Measurements from ENCODE around the gene ANO7. TPM values are rescaled to one million over a fixed set of nuclear protein-coding genes. Genes with fewer than 3 reads are reported as not detected.

The ANO7 gene, protein sequence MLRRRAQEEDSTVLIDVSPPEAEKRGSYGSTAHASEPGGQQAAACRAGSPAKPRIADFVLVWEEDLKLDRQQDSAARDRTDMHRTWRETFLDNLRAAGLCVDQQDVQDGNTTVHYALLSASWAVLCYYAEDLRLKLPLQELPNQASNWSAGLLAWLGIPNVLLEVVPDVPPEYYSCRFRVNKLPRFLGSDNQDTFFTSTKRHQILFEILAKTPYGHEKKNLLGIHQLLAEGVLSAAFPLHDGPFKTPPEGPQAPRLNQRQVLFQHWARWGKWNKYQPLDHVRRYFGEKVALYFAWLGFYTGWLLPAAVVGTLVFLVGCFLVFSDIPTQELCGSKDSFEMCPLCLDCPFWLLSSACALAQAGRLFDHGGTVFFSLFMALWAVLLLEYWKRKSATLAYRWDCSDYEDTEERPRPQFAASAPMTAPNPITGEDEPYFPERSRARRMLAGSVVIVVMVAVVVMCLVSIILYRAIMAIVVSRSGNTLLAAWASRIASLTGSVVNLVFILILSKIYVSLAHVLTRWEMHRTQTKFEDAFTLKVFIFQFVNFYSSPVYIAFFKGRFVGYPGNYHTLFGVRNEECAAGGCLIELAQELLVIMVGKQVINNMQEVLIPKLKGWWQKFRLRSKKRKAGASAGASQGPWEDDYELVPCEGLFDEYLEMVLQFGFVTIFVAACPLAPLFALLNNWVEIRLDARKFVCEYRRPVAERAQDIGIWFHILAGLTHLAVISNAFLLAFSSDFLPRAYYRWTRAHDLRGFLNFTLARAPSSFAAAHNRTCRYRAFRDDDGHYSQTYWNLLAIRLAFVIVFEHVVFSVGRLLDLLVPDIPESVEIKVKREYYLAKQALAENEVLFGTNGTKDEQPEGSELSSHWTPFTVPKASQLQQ
- total RNA-seq, result 1 to 10 TPM; 1.2 to 1.8 TPM
- long read RNA-seq, partial matches to known transcripts, result 0 of 1 reads
- long read RNA-seq, other reads (novel, unspliced or antisense), result 1 of 1 reads

- intact Hi-C loops (cut with DNase I), result no loop called here
- no peak for DNase-seq
- no peak for ATAC-seq
Observed at GRCh38 chr2:241188361-241189092, at the start of gene ANO7. Gene ANO7, plus strand, starts transcription at chr2:241188677. Its CDS starts 1,387 bp downstream, at chr2:241190064.

- intact Hi-C loops (cut with DNase I), result no loop called here
- ATAC-seq (no peak), DNase-seq (no peak)
Observed at GRCh38 chr2:241139531-241140444, 48.7 kb upstream of the ANO7 start.

DNA sequence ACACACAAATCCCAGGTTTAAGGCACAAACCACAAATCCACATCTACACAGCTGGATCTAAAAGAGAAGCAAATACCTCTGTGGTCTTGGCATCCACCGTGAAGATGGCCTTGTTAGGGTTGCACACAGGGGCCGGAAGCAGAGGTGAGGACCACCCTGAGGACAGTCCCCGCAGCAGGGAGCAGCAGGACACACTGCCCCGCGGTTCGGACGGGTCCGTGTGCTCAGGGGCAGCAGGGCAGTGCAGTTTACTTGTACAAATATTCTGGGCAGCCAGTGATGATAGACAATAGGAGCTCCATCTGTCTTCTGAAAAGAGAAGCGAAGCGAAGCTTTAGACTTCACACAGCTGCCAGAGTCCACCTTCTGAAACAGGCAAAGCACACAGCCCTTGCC is 48.0 kb upstream of the ANO7 start:
- ATAC-seq, result no peak
- no peak for DNase-seq
- intact Hi-C loops (cut with DNase I), result no loop called here

DNA sequence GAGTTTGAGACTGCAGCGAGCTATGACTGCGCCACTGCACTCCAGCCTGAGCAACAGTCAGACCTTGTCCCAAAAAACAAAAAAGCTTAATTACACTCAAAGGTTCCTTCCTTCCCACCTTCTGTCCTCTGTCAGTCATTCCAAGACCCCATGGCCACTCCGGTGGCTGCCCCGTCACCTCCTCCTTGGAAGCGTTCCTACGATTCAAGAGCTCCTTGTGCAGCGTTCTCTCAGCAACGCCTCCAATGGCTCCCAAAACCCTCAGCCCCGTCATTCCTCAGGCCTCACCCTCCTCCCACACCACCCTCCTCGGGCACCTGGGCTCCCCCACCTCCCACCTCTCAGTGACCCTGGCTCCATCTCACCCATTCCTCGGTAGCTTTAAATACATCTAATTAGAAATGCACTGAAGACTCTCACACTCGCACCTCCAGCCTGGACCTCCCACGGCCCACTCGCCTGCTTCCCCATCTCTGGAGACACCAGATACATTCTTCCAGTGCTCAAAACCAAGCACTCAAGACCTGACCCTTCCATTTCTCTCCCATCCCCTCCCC is 47.2 kb upstream of the ANO7 start:
- DNase-seq (no peak), ATAC-seq (no peak)
- intact Hi-C loops (cut with DNase I), result no loop called here

GRCh38 chr2:241142063-241142462 is 46.4 kb upstream of the ANO7 start:
- ATAC-seq (no peak), DNase-seq (no peak)
- intact Hi-C loops (cut with DNase I), result no loop called here

- ATAC-seq (no peak), DNase-seq (no peak)
- intact Hi-C loops (cut with DNase I), result no loop called here
Observed at GRCh38 chr2:241142593-241142992, 45.9 kb upstream of the ANO7 start.

- DNase-seq (no peak), ATAC-seq (no peak)
- intact Hi-C loops (cut with DNase I), result no loop called here
Observed at GRCh38 chr2:241146286-241146685, 42.2 kb upstream of the ANO7 start.

DNA sequence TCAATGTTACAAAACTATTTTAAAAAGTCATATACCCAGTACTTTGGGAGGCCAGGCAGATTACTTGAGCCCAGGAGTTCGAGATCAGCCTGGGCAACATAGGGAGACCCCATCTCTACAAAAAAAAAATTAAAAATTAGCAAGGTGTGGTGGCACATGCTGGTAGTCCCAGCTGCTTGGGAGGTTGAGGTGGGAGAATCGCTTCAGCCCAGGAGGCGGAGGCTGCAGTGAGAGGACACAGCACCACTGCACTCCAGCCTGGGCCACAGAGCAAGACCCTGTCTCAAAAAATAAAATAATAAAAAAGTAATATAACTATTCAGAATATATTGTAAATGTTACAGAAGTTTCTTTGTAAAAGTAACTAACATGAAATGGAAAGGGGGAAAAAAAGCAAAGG is 41.1 kb upstream of the ANO7 start:
- intact Hi-C loops (cut with DNase I), result no loop called here
- ATAC-seq, result no peak
- no peak for DNase-seq

- intact Hi-C loops (cut with DNase I), result no loop called here
- DNase-seq (no peak), ATAC-seq (no peak)
Observed at GRCh38 chr2:241148239-241148638, 40.2 kb upstream of the ANO7 start.

DNA sequence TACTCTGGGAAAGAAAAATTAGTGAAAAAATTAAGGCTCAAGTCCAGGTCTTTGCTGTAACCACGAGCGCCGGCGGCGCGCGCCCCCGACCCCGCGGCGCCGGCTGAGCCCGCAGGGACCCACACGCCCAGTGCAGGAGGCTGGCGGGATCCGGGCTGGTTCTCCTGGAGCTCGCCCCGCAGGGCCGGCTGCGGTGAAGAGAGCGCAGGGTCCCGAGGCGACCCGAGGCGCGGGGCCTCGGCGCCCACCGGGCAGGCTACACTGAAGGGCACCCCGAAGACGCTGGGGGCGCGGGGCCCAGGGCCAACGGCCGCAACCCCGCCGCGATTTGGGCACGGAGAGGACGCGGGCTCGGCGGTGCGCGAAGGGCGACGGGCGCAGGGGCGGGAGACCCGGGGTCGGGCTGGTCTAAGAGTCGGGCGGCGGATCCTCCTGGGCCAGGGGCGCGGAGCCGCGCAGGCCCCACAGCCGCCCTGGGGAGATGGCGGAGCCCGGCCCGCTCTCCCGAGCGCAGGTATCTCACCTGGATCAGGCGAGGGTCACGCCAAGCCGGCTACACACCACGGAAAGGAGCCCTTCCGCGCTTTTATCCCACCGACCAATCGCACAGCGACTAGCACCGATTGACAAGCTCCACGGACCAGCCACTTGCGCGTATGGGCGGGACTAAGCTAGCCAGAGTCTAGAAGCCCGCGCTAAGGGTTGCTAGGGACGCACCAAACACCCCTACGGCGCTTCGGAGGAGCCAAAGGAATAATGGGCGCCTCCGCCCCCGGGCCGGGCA is 39.4 kb upstream of the ANO7 start, which contains the start of gene PASK:
TSS of gene PASK (minus strand) at position 582 of the 784 bp plus-strand sequence. CDS start 6,440 bp downstream, outside the sequence.
- peak; percentile 94 to 98 for ATAC-seq
- DNase-seq, result peak; percentile 96
- intact Hi-C loops (cut with DNase I), result no loop called here

- intact Hi-C loops (cut with DNase I), result no loop called here
- no peak for DNase-seq
- peak in 1 of 2 donors; percentile 15 for ATAC-seq
Observed at GRCh38 chr2:241149675-241149924, 38.9 kb upstream of the ANO7 start.

- DNase-seq (peak; percentile 96), ATAC-seq (peak; percentile 96 to 98)
- intact Hi-C loops (cut with DNase I), result loop anchor here in 1 of 2 donors (5.0 kb wide), 1 partner anchor 48 kb away; the partner anchor contains the start of gene MTERF4
Observed at GRCh38 chr2:241149925-241150659, 38.4 kb upstream of the ANO7 start, which contains the start of gene PPP1R7. Gene PPP1R7, plus strand, starts transcription at chr2:241150467. Its CDS starts 29 bp downstream, at chr2:241150496.

DNA sequence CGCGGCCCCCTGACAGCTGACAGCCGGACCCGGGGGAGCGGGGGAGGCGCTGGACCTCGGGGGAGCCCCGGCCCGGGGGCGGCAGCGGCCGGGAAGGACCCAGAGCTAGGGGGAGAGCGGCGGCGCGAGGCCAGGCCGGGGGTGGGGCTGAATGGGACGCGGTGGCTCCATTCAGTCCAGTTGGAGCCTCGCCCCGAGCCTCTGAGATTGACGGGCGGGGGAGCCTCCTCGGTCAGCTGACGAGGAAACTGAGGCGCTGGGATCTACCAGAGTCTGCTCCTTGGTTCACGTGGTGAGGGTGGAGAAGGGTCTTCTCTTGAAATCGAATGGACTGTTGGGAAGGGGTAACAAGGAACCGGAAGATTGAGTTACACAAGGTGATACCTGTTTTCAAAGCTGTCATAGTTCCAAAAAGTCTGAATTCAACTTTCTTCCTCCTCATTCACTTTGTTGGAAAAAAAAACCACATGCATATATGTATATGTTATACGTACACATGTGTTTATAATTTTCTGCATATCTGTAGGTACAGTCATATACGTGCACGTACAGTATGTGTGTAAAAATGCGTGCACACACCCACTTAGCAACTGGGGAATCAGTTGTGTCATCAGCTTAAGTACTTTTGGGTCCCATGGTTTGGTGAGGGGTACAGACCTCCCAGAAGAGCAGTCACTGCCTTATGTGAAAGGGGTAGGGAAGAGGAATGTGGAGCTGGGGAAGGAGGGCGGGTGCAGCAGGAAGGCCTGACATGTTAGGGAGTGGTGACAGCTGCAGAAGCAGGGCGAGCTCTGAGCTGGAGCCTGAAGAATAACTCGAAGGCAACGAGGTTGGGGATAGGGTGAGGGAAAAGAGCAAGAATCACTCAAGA is 37.6 kb upstream of the ANO7 start:
- ATAC-seq (peak; percentile 17 to 21), DNase-seq (peak; percentile 66)
- intact Hi-C loops (cut with DNase I), result loop anchor here in 1 of 2 donors (5.0 kb wide), 1 partner anchor 49 kb away; the partner anchor contains the start of gene MTERF4

- DNase-seq (no peak), ATAC-seq (no peak)
- intact Hi-C loops (cut with DNase I), result loop anchor here in 1 of 2 donors (5.0 kb wide), 1 partner anchor 50 kb away; the partner anchor contains the start of gene MTERF4
Observed at GRCh38 chr2:241151934-241152660, 36.4 kb upstream of the ANO7 start.

- no peak for DNase-seq
- no peak for ATAC-seq
- intact Hi-C loops (cut with DNase I), result loop anchor here in 1 of 2 donors (5.0 kb wide), 1 partner anchor 51 kb away; the partner anchor contains the start of gene MTERF4
Observed at GRCh38 chr2:241153616-241154015, 34.9 kb upstream of the ANO7 start.

Measured in left cardiac atrium (tissue), 4 donors.